ENCODE data around the gene ZNHIT3. TPM values are rescaled to one million over a fixed set of nuclear protein-coding genes. Genes with fewer than 3 reads are reported as not detected.
A peak's percentile ranks its signal among the peaks of the same experiment; 100 is the strongest.

ZNHIT3 gene
- total and polyA plus RNA-seq, 2 of the 13 experiments (the other 11 are each of a cell fraction or from before 2014, with no cell fraction given): 66.6 to 77.4 TPM

- no TSS peak for BruUV-seq (replicated peaks)
- peaks cover 19 to 51% of the 10 kb centered on the region in 2 experiments for H3K36me3 ChIP-seq (replicated peaks in 1 of 2; ENCODE audit: control insufficient read depth in 1 of 2, insufficient read depth in 2 of 2, low read length in 2 of 2)
Observed at GRCh38 chr17:36510636-36511035, 24.2 kb downstream of the ZNHIT3 start.

GRCh38 chr17:36511216-36511615 lies 24.7 kb downstream of the ZNHIT3 start:
- Histone ChIP-seq H3K4me3 (replicated peaks in 1 of 3; ENCODE audit: insufficient read depth in 1 of 3, low read depth in 2 of 3, low read length in 3 of 3) (no peak overlapping the region), H3K4me1 (ENCODE audit: insufficient read depth, low read length) (peaks cover 10% of the 10 kb centered on the region), H3K36me3 (replicated peaks in 1 of 2; ENCODE audit: control insufficient read depth in 1 of 2, insufficient read depth in 2 of 2, low read length in 2 of 2) (peaks cover 18 to 50% of the 10 kb centered on the region in 2 experiments), H4K20me1 (ENCODE audit: insufficient read depth, low read length) (no peaks in the 10 kb centered on the region; the same call in 1 of the 2 replicates), H3K27ac (ENCODE audit: extremely low read length, insufficient read depth, low read length) (no peak overlapping the region), H3K9ac (ENCODE audit: insufficient read depth, low read depth, low read length) (no peak overlapping the region), H3K27me3 (ENCODE audit: control insufficient read depth in 1 of 2, insufficient read depth in 2 of 2, low read length in 2 of 2) (no peaks in the 10 kb centered on the region), H3K79me2 (ENCODE audit: insufficient read depth, low read length) (no peaks in the 10 kb centered on the region), H2AFZ (ENCODE audit: low read length) (no peak overlapping the region), H3K4me2 (ENCODE audit: low read depth, low read length) (no peak overlapping the region), H3K9me3 (ENCODE audit: low read length) (no peaks in the 10 kb centered on the region)
- ChIA-PET POLR2A (no interaction called here), CTCF (ENCODE audit: low intra/inter-chr PET ratio, low total read pairs) (no interaction called here)
- TF ChIP-seq ZMAT3 (CRISPR knock-in tag; conservative IDR thresholded peaks at IDR 0.05) (no peak), BRD4 (CRISPR knock-in tag; IDR thresholded peaks at IDR 0.05) (no peak), FOXO4 (CRISPR knock-in tag; conservative IDR thresholded peaks at IDR 0.05) (no peak), ZNF235 (CRISPR knock-in tag; IDR thresholded peaks at IDR 0.05; ENCODE audit: borderline replicate concordance) (no peak), NBN (conservative IDR thresholded peaks at IDR 0.05) (no peak)
- intact Hi-C loops (cut with micrococcal nuclease; ENCODE audit: unreplicated experiment) (no loop called here), in situ Hi-C loops (cut with HindIII; ENCODE audit: extremely low pct_ligation_motif_present, low pct_unique_long_range_greater_than_20kb) (no loop called here)
- 95% methylated on average over 6 of the region's 6 CpGs for WGBS (ENCODE audit: low lambda C conversion rate)
- DNase-seq (ENCODE audit: low spot score): no peak
- BruUV-seq (replicated peaks): no TSS peak
- no peak for FAIRE-seq
- no peak for ATAC-seq

More at GRCh38 chr17:36510636-36511035, 24.2 kb downstream of the ZNHIT3 start:
- 95% methylated on average over 8 of the region's 14 CpGs for WGBS (ENCODE audit: low lambda C conversion rate)
- no peak overlapping the region for H2AFZ ChIP-seq (ENCODE audit: low read length)
- no peaks in the 10 kb centered on the region for H3K79me2 ChIP-seq (ENCODE audit: insufficient read depth, low read length)
- ChIA-PET POLR2A (no interaction called here), CTCF (ENCODE audit: low intra/inter-chr PET ratio, low total read pairs) (no interaction called here)
- in situ Hi-C loops (cut with HindIII; ENCODE audit: extremely low pct_ligation_motif_present, low pct_unique_long_range_greater_than_20kb) (no loop called here), intact Hi-C loops (cut with micrococcal nuclease; ENCODE audit: unreplicated experiment) (no loop called here)
- no peak overlapping the region for H3K9ac ChIP-seq (ENCODE audit: insufficient read depth, low read depth, low read length)
- no peaks in the 10 kb centered on the region for H3K27me3 ChIP-seq (ENCODE audit: control insufficient read depth in 1 of 2, insufficient read depth in 2 of 2, low read length in 2 of 2)
- ATAC-seq: no peak
- H3K4me1 ChIP-seq (ENCODE audit: insufficient read depth, low read length): peaks cover 16% of the 10 kb centered on the region
- H3K9me3 ChIP-seq (ENCODE audit: low read length): no peaks in the 10 kb centered on the region
- H3K4me2 ChIP-seq (ENCODE audit: low read depth, low read length): no peak overlapping the region
- no peak for FAIRE-seq
- TF ChIP-seq AGO2 (optimal IDR thresholded peaks at IDR 0.05; ENCODE audit: low read depth, low read length) (peak; percentile 27), ZBTB20 (CRISPR knock-in tag; IDR thresholded peaks at IDR 0.05; ENCODE audit: borderline replicate concordance, low read depth) (no peak), PHB2 (IDR thresholded peaks at IDR 0.05; ENCODE audit: partially characterized antibody) (no peak), SATB2 (CRISPR knock-in tag; IDR thresholded peaks at IDR 0.05) (no peak), SETDB1 (CRISPR knock-in tag; IDR thresholded peaks at IDR 0.05; ENCODE audit: borderline replicate concordance) (no peak), FOXO1 (CRISPR knock-in tag; IDR thresholded peaks at IDR 0.05) (no peak), HNF4A (CRISPR knock-in tag; IDR thresholded peaks at IDR 0.05) (no peak)
- no peaks in the 10 kb centered on the region; the same call in 1 of the 2 replicates for H4K20me1 ChIP-seq (ENCODE audit: insufficient read depth, low read length)
- DNase-seq (ENCODE audit: low spot score): no peak
- H3K27ac ChIP-seq (ENCODE audit: extremely low read length, insufficient read depth, low read length): no peak overlapping the region
- no peak overlapping the region for H3K4me3 ChIP-seq (replicated peaks in 1 of 3; ENCODE audit: insufficient read depth in 1 of 3, low read depth in 2 of 3, low read length in 3 of 3)
